ENCODE data around the gene TIGAR.

The TIGAR gene

DNA sequence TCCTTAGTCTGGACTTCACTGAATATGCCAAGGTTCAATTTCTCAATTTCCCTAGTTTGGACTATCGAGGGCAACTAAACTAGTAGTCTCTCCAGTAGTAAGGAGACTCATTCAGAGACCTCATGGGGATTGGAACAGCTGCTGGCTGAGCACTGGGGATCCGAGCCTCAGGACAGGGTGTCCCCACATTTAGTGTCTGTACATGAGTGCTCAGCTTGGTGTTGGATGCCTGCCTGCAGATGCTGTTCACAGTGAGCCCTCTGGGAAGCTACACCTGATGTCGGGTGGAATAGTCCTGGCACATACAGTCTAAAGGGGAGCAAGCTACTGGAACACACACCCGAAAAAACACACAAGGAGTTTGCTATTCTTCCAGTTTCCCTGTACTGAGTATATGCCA is 59.3 kb downstream of the TIGAR start:
- DNase-seq = no peak

DNA sequence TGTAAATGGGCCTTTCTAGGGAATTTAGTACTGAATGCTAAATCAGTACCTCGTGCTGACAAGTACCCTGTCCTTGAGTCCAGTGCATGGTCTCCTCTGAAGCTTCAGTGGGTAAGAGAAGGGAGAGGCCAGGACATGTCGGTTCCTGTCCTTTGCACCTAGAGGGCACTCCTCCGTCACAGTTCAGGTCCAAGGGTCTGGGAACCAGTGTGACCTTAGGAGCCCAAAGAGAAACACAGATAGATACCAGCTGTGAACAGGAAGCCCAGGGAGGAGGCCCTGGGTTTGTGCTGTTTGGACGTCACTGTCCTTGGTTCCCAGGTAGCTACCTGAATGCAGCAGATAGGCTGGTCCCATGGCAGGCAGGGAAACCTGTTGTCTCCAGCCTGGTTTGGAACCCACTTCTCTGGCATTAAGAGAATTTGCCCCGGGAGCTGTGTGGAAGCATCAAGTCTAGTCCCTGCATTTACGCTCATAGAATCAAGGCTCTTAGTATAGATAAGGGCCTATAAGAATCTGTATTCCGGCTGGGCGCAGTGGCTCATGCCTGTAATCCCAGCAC is 62.4 kb downstream of the TIGAR start:
- DNase-seq = peak in 1 of 2 experiments; percentile 47

DNA sequence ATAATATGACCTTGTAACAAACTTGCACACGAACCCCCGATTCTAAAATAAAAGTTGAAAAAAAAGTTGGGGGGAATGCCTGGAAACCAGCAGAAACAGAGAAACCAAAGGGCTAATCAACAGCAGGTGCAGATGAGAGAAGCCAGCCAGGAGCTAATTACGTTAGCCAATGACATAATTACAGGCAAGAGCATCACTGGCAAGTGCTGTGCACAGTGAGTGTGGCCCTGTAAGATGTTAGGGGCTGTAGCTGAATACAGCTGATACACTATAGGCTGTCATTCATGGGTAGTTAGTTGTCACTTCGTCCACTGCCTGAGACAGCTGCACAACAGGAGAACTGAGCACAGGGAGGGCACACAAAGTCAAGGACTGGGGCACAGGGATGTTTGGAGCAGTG is 65.8 kb downstream of the TIGAR start:
- DNase-seq = peak in 1 of 2 experiments; percentile 24

DNA sequence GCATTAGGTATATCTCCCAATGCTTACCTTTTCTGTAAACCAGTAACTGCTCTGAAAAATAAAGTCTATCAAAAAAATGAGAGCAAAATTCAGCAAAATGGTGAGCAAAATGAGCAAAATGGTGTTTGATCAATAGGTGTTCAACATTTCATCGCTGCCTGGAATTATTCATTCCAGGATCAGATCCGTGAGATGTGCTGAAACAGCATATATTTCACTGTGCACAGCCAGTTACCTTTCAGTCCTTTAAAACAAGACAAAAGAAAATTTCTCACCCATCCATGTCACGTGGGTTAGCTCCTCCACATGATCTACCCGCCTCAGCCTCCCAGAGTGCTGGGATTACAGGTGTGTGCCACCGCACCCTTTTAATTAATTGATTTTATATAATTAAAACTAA is 66.6 kb downstream of the TIGAR start:
- no peak for DNase-seq

DNA sequence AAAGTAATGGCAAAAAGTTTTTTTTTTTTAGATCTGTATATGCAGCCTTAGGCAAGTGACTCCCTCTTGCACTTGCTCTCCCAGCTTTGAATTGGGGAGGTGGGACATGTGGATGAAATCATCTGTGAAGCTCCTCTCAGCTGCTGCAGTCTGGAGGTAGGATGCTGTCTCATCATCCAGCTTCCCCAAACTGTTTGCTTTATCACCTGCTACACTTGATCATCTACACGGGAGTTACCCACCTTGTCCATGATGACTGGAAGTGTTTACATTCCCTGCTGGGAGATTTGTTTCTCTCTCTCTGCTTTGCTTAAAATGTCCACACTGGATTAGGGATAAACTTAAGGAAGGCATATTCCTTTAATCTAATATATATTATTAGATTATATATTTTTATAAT is 67.0 kb downstream of the TIGAR start:
- DNase-seq = no peak

DNA sequence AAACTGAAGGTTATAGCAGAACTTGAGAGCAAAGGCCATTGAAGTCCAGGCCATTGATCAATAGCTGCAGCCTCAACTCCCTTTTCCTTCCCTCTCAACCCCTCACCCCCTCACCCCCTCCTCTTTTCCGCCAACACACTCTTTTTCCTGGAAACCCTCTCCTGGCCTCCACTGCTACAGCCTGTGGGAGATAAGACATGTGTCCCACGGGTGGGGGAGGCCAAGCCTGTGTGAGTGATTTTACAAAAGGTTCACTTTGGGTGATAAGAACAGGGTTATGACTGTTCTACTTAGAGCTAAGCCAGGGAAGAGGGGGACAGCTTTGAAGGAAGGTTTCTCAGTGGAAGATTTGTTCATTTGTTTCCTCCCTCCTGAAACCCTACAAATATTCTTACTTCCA is 67.6 kb downstream of the TIGAR start:
- DNase-seq = no peak

DNA sequence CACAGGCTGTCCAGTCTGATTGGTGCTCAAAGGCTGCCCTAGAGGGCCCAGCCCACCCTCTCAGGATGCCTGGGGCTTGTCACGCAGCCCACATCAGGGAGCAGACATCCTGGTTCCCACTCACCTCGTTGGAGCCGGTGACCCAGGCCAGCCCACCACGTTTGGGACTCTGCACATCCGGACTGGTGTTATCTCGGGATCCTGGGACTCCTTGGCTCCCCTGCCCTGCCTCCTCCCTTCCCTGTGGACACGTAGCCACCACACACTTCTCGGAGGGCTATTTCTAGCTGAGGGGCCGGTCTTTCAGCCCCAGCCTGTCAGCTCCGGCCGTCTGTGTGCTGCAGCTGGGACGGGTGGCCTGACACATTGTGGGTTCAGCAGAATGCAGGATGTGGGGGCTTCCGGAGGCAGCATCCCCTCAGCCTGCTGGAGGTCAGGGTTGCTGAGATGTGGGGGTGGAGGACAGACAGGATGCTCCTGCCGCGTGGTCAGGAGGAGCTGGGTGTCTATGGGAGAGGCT is 71.3 kb downstream of the TIGAR start:
- DNase-seq = no peak

DNA sequence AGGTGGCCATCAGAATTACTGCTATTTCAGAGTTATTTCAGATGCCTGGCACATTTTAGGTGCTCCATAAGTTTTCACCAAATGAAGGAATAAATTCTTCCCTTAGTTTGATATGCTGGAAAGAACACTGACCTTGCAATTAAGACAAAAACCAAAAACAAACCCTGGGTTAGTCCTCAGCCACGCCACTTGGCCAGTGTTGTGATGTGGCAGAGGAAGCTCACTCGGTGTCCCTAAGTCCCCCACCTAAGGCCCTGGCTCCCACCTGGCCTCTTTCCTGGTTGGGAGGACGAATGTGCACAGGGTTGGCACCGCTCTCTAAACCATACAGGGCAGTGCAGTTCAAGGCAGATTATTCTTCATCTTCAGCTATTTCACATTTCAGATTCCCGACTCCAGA is 72.2 kb downstream of the TIGAR start:
- no peak for DNase-seq

DNA sequence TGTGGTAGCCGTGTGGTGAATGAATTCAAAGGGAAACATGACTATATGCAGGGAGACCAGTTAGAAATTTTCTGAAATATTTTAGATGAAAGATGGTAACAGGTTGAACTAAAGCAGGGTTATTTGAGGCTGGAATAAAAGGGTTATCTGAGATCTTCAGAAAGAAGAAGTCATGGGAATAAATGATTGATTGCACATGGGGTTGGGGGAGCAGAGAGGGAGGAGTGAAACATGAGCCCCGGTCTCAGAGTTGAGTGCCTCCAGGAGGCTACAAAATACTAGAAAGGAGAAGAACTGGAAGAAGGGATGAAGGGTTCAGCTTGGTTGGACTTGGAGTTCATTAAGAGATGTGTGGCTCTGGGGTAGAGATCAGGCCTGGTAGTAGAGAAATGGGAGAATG is 74.8 kb downstream of the TIGAR start:
- DNase-seq = no peak

DNA sequence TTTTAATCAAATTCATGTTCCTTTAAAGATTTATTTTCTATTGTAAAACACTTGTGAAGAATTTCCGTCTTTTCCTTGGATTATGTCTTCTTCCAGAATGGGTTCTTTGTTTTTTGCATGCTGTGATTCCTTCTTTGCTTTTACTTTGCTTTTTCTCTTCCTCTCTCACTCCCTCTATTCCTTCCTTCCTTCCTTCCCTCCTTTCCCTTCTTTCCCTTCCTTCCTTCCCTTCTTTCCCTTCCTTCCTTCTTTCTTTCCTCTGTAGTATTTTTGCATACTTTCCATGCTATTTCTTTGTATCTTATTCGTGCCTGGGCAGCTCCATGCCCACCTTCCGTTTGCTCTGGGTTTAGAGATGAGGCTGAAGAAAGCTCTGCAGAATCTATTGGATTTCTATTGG is 80.1 kb downstream of the TIGAR start:
- DNase-seq = no peak

DNA sequence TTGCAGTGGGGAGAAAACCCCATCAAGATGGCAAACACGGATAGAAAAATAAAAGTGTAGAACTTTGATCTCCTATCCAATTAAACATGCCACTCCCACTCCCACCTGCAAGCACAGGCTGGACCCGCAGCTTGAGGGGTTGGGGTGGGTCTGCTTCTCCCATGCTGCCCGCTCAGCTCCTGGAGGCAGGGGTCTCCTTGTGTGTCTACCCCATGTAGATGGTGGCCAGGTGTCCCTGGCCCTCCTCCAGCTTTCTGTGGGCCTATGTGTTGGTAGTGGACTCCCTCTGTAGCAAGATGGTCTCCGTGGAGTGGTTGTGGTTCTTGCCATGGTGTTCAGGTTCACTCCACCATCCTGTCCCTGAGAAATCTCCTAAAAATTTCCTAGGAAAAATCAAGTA is 82.0 kb downstream of the TIGAR start:
- DNase-seq = no peak

Measured in NCI-H1930 (cell line).